T-helper 2 cell treated with Interferon-gamma antibody and Interleukin-4, amounts not matched to agents 100 ng/mL and 5 ng/mL, for 36 hours (primary cell): Measurements from ENCODE around the gene PDE7B. TPM values are rescaled to one million over a fixed set of nuclear protein-coding genes. Genes with fewer than 3 reads are reported as not detected.

Experiments
- intact Hi-C: fragments of 100-400 bp; cut with micrococcal nuclease; formaldehyde crosslinking; loops from one replicate; pipeline ENCODE4 v1.15.1; 2023
- total RNA-seq: library from RNA; stranded (reverse); gene quantifications from 2 replicates; pipeline ENCODE4 v1.2.3, GENCODE V29; 2022

Gene PDE7B
- total RNA-seq, 1 donor from 2014 or later = 13.5 TPM

DNA sequence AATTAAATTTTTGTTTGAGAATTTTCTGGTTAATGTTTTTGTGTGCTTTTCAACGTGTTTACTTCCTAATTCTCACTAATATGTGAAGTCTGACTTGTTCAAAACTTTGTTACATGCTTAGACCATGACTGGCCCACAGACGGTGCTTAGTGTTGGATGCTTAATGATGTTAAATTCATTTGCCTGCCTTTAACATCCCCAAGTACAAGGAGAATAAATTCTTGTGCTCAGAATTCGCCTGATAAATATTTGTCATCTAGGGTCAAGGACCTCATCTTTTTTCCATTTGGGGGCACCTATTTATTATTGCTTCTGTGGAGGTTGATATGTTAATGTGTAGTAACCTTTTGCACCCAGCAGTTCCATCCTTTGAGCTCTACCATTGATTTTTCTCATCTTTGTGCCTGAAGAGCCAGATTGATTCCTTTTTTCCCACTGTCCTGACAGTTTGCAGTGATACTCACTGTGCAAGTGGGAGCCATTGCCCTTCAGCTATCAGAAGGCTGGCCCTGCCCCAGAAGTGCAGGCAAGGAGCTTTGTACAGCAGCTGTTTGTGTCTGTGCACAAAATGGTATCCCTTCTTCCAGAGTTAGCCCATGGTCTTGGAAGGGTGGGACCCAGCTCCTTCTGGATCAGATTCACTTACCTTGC, 170.8 kb downstream of the PDE7B start:
- intact Hi-C loops = no loop called here

DNA sequence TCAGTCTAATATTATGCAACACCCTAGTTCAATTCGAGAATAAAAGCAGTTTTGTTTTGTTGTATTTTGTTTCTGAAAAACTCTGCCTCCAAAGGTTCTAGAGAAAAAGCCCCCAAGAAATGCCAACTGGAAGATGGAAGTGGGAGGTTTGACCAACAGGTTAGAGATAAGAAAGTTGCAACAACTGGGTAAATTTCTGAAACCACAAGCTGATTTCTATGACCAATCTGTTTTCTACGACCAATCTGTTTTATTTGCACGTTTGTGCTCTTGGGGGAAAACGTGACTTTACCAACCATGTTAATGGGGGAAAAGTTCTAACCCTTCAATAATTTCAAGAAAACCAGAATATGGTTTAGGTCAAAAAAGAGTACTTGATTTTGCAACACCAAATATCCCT, 173.2 kb downstream of the PDE7B start:
- intact Hi-C loops = no loop called here

DNA sequence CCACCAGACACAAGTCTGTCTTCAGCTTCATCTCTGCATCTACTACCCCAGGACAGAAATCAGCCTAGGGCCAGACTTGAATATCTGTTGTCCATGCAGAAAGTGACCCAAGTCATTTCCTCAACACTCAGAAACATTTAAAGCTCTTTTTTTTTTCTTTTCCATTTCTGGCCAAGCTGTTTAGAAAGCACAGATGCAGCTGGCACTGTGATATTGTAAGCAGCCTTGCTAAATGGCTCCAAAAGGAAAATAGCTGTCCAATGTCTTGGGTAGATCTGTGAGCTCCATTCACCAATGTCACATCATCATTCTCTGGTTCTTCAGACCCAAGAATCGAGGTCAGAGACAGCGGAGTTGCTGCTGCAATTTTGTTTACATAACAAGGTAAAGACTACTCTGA, 174.2 kb downstream of the PDE7B start:
- intact Hi-C loops = no loop called here

DNA sequence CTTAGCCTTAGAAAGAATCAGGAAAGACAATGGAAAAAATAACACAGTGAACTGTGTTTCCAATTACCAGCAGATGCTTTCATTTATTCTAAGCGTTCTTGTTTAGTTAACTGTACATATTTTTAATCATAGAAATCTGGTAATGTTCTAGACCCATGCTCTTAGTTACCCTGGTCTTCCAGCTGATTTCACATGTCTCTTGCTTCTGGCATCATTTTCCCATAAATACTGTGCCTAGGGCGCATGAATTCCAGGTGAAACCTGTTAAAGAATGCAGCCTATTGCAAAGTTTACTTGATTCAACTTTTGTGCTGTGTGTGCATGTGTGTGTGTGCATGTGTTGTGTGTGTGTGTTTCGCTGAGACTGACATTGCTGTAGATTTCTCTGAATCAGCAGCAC, 178.6 kb downstream of the PDE7B start:
- intact Hi-C loops = loop anchor here (10.0 kb wide), 1 partner anchor 195 kb away; no protein-coding TSS in a partner anchor

DNA sequence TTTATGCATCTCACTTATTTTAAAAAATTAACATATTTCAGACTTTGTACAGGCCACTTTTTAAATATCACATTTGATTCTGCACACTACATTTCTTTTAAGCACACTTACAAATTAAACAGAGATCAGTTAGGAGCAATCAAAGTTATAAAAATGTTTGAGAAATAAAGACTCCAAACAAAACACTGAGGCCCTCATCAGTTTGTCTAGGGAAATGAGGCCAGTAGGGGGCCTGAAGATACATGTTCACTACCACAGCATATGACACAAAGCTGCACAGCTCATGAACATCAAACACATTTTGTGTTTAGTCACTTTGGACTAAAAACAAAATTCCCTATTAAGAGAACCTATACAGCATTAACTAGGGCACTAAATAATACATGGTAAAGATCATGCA, 180.5 kb downstream of the PDE7B start:
- intact Hi-C loops = loop anchor here (10.0 kb wide), 1 partner anchor 193 kb away; no protein-coding TSS in a partner anchor

DNA sequence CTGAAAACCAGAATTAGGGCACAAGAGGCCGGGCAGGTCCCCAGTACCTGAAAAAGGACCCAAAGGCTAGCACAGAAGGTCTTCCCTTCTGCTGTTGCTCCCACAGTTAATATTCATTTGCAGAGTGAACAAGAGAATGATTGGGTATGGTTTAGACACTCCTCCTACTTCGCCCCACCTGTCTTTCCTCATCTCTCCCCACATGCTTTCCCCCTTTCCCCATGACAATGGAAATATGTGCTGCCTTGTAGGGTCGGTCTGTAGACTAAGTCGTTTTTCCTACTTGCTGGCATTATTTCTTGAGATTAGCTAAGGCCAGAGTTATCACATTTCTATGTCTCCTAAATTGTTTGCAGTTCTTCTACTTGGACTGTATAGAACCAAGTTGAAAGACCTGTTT, 181.9 kb downstream of the PDE7B start:
- intact Hi-C loops = loop anchor here (10.0 kb wide), 1 partner anchor 191 kb away; no protein-coding TSS in a partner anchor

DNA sequence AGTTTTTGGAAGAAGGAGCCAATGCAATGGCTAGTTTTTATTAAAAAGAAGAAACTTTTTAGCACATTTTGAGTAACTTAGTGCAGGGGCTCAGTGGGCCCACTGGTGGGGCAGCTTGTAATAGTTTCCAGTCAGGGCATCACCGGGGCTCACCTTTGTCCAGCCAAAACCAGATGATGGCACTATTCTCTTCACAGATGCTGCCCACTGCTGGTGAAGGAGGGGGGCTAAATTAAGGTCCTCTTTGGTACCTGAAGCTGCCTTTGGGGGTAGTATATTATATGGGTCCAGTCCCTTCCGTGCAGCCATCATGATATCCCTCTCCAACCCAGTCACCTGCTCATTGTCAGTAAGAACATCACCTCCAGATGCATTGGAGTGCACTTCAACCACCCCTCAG, 182.9 kb downstream of the PDE7B start:
- intact Hi-C loops = loop anchor here (10.0 kb wide), 1 partner anchor 190 kb away; no protein-coding TSS in a partner anchor

DNA sequence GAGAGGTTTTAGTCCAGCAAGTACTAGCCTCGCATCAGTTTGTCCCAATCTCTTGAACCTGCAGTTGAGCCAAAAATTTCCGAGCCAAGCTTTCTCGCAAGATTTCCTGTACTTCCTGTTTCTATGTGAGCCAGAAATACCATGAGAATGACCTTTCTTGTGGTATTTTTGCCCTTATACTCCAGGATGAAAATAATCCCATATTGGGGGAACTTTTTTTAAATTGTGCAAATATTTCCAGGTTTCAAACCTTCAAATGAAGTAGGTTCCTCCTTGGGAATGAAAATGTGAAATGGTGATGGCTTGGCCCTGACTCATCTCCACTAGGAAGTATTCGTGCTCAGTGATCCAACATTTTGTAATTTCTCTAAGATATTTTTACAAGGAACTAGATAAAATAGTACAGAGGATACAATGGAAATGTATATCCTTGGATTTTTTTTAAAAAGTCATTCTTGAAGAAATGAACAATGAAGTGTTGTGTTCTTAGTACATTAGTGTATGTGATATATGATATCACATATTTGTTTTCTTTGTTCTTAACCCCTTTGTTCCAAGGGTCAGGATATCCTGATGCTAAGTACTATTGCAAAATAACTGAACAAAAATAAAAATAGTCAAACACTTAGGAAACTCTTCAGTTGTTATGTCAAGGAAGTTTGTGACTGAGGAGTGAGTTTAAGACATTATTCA, 184.0 kb downstream of the PDE7B start:
- intact Hi-C loops = loop anchor here (10.0 kb wide), 1 partner anchor 189 kb away; no protein-coding TSS in a partner anchor

DNA sequence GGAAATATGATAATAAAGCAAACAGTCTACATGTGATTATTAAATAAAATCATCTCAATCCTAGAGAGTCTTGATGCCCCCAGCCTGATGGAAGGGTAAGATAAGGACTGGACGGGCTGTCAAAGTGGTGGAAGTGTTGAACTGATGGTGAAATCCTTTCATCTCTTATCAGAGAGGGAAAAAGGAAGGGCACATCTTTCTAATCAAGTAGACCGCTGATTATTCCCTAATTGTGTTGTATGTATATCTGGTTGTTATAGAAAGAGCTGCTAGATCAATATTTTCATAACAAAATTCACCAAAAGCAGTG, 184.5 kb downstream of the PDE7B start:
- intact Hi-C loops = loop anchor here (10.0 kb wide), 1 partner anchor 189 kb away; no protein-coding TSS in a partner anchor

DNA sequence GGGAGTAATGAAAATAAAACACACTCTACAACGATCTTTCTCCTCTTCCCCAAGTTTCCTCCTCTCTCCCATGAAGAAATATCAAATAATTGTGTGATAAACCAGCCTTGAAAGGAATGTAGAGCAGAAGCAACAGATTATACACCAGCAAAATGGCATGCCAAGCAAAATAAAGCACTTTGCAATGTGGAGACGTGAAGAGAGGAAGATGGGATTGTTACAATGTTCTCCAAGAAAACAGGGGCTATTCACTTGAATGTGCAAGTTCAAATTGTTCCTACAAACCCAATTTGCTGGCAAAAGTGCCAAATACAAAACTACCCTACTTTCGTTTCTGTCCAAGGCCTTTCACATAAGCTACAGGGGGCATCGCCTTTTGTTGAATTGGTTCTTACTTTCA, 185.1 kb downstream of the PDE7B start:
- intact Hi-C loops = loop anchor here (10.0 kb wide), 1 partner anchor 188 kb away; no protein-coding TSS in a partner anchor

DNA sequence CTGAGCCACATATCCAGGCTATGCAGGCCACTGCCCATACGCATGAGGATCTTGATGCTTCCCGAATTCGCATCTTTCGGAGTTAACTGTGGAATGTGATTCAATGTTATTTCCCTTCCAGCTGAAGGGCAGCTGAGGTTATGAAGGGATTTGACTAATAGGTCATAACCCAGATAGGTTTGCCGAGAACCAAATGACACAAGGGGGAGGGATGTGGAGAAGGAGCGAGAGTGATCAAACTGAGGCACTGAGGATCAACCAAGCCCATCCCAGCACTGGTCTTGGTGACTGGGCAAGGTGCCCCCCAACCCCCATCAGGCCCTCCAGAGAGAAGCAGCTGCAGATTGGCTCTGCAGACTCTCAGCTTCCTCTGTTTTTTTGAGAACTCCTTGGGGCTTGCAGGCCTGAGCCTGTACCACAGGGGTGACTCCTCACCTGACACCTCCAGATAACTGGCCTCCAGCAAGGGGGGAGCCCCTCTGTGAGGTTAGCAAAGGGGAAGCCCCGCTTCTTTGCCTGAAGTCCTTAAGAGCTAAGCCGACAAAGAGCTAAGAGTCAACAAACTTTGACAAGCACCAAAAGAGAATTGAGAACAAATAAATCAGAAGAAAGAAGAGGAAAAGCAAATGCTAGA, 185.9 kb downstream of the PDE7B start:
- intact Hi-C loops = loop anchor here (10.0 kb wide), 1 partner anchor 187 kb away; no protein-coding TSS in a partner anchor

DNA sequence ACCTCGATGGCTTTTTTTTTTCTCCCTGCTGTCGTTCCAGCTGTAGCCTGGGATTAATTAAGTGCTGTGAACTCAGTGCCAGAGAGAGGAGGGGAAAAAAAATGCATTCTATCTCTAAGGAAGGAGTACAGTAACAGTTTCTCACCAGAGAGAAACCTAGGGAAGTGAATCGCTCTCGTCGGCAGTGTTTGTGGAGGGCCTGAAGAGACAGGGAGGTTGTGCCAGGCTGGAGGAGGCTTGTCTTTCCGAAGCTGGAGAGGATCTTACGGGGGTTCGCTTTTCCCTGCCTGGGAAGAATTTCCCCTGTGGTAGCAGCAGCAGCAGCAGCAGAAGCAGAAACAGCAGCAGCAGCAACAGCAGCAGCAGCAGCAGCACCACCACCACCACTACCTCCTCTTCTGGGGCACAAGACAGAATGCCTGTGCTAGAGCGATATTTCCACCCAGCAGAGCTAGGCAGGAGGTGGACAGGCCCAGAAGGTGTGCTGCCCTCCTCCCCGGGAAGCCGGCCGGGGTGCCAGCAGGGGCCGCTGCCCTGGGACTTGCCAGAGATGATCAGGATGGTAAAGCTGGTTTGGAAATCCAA, 186.5 kb downstream of the PDE7B start:
- intact Hi-C loops = loop anchor here (10.0 kb wide), 1 partner anchor 187 kb away; no protein-coding TSS in a partner anchor

DNA sequence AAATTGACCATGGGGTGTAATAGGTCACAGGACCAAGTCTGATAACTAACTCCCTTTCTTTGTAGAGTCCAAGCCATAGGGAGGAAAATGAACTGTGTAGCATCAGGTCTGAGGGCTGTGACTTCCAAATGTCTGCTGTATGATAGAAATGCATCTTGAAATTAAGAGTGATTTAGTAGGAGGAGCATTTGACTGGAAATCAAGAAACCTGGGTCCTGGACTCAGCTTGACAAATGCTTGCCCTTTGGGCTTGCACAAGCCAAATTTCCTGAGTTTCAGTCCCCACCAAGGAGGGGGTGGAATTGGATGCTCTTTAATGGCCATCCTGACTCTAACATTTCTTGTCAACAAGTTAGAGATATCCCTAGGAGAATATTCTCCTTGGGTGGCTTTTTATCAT, 187.0 kb downstream of the PDE7B start:
- intact Hi-C loops = loop anchor here (10.0 kb wide), 1 partner anchor 186 kb away; no protein-coding TSS in a partner anchor

DNA sequence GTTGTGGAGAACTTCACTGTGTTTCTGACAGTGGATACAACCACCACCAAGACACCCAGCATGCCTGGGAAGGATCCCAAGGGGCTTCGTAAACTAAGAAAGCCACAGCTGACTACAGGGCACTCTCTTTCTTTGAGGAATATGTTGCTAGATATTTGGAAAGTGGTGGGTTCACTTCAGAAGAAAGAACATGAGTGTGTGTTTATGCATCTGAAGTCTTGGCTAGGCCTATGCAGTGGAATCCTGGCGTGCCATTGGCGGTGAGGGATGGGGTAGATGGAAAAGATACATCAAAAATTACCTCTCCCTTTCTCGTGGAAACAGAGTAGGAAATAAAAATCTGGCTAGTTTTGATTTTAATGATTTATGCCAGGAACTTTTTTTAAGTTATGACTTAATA, 187.7 kb downstream of the PDE7B start:
- intact Hi-C loops = loop anchor here (10.0 kb wide), 1 partner anchor 186 kb away; no protein-coding TSS in a partner anchor

DNA sequence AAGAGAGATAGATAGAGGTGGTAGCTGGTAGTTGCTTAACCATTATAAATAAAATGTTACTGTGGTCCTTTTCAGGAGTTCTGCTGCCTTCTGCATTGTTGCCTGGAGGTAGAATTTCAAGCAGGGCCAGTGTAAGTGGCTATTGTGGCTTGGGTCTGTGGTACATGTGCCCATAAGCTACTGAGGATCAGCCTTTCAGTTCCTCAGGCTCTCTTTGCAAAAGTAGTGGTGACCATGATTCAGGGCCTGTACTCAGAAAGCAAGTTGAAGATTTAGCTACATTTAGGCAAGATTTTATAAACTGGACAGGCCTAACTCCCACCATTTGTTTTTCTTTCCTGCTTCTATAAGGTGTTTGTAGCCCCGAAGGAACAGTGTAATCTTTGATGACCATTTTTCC, 199.0 kb downstream of the PDE7B start:
- intact Hi-C loops = no loop called here

DNA sequence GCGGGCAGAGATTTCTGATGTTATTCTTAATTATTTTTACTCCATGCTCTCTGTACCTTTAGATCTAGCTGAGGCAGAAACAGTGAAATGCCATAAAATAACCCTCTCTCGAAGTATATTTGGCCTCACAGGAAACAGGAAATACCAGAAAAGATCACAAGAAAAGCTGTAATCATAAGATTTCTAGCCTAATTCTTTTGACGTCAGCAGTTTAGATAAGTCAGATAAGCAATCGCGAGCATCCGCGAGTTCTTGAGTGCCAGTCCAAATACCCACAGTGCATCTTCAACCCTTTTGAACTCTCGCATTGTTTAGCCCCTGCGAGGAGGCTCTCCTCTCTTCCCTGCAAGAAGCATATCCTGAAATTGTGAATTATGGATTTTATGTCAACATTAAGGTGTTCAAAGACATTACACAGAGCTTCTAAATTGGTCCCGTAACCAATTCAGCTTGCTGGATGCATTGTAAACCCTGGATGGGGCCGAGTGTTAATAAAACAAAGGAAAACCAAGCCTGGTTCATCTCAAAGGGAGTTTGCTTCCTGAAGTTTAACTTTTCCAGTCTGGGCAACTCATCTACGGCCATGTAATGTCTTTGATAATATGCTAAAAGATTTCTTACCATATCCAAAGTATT, 199.8 kb downstream of the PDE7B start:
- intact Hi-C loops = no loop called here

DNA sequence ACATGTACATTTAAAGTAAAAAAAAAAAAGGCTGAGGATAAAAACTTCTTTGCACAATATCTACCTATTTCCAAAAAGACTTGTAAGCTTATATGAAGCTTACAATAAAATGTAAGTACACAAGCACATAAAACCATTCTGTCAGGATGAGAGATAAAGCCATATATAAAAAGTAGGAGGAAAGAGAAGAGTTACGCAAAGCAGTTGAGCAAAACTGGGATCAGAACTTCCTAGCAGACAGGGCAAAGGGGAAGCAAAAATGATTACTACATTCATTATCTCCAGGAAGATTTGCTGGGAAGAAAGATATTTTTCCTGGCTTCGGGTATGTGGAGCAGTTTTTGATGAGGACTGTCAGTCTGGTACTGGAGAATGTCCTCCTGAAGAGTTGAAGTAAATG, 200.5 kb downstream of the PDE7B start:
- intact Hi-C loops = no loop called here

DNA sequence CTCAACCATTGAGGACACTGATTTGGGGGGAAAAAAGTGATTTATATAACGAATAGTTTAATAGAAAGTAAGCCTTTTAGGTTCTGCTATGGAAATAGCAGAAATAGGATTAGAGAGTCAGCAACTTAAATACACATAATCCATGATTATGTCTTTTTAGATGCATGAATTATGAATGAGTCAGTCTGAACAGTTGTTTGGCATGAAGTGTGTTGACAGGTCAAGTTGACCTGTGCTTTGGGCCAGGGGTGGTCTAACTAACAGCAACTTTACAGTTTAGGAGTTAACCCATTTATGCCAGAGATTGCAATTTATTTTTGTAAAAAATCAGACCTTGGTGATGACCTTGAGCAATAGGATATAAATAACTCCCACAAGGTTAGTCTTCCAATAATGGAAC, 207.4 kb downstream of the PDE7B start:
- intact Hi-C loops = no loop called here

DNA sequence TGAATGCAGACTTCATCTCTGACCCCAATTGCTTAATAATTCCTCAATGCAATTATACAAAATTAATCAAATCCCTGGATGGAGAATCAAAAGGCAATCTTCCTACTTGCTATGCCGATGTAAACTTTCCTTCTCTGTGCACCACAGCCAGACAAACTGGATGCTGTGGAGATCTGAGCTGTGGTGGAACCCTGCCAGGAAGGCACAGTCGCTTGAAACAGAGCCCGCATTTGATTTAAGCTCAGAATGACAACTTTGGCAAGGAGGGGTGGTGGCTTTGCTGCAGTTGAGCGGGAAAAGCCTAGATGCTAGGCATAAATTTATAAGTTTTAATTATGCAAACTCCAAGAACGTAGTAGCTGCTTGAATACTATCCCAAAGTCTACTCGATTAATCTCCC, 207.8 kb downstream of the PDE7B start:
- intact Hi-C loops = no loop called here

DNA sequence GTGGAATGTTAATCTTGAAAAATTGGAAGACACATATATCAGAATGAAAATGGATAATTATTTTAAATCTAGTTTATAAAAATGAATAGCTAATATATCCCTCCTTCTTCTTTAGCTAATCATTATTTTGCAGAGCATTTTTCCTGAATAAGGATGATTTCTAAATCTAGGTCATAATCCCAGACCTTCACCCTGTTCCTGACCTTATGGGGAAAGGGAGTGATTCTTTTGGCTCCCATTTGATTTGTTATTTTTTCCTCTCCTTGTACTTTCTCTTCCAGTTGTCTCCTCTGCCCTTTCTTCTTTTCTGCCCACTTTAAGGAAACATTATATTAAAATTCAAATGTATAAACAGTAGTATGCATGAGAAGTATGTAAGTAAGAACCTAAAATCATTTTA, 208.6 kb downstream of the PDE7B start:
- intact Hi-C loops = no loop called here

DNA sequence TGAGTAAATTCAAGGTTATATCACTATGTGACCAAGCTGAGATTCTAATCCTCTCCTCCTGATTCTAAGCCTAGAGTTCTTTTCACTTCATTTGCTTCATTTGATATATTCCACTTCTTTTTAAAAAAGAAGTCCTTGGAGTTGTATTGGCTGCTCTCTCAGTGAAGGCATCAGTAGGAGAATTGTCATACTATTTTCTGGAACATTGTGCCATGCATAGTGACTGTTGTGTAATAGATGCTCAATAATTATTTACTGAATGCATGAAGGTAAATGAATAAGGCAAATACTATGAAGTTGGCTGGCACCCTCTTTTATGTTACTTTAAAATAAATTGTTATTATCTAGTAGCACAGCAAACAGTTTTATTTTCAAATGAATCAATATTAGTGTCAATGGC, 209.3 kb downstream of the PDE7B start:
- intact Hi-C loops = no loop called here
